WTC11 (cell line): ENCODE results near the gene SAMD3. TPM values are rescaled to one million over a fixed set of nuclear protein-coding genes. Genes with fewer than 3 reads are reported as not detected.
A peak's percentile ranks its signal among the peaks of the same experiment; 100 is the strongest.

ENCODE experiments used
- ATAC-seq: fragments of 200-7000 bp; cut with Tn5 transposase; 2 replicates; pipeline ENCODE4 v1.10.0; 2021; ENCODE audit warnings: mild to moderate bottlenecking, moderate library complexity
- CTCF ChIA-PET: fragments of 300-600 bp; sonication (Branson Sonifier 250); formaldehyde crosslinking; loops from one replicate; lab custom pipeline; 2021; ENCODE audit warnings: antibody characterized with exemption; lab: Charles Lee
- POLR2A ChIA-PET: fragments of 350-600 bp; sonication (Branson Sonifier 250); formaldehyde crosslinking; loops from one replicate; lab custom pipeline; 2021; ENCODE audit warnings: antibody characterized with exemption; lab: Charles Lee
- DNase-seq: peaks from one replicate; pipeline ENCODE4 v3.0.0; 2021; ENCODE audit warnings: low spot score
- H3K27ac Mint-ChIP-seq: 2 replicates; pipeline ENCODE4 v1.8.0; 2021; ENCODE audit warnings: mixed read lengths
- H3K27me3 Mint-ChIP-seq: 2 replicates; pipeline ENCODE4 v1.8.0; 2021; ENCODE audit warnings: low read depth, mild to moderate bottlenecking, moderate library complexity, mixed read lengths
- H3K36me3 Mint-ChIP-seq: 2 replicates; pipeline ENCODE4 v1.8.0; 2021; ENCODE audit warnings: mixed read lengths
- H3K4me1 Mint-ChIP-seq: 2 replicates; pipeline ENCODE4 v1.8.0; 2022; ENCODE audit warnings: mixed read lengths
- H3K4me3 Mint-ChIP-seq: 2 replicates; pipeline ENCODE4 v1.8.0; 2021; ENCODE audit warnings: mild to moderate bottlenecking, moderate library complexity, mixed read lengths
- H3K9me3 Mint-ChIP-seq: 2 replicates; pipeline ENCODE4 v1.8.0; 2021; ENCODE audit warnings: mixed read lengths
- ATF6 ChIP-seq: sonication (generic); formaldehyde crosslinking; IDR thresholded peaks from 2 replicates; pipeline ENCODE4 v1.8.1; 2023; ENCODE audit warnings: mild to moderate bottlenecking, missing genetic modification reagents
- CBFB ChIP-seq: sonication (generic); formaldehyde crosslinking; IDR thresholded peaks from 2 replicates; pipeline ENCODE4 v1.8.1; 2022; ENCODE audit warnings: mild to moderate bottlenecking, low read depth, missing genetic modification reagents
- E2F4 ChIP-seq: sonication (generic); formaldehyde crosslinking; IDR thresholded peaks from 2 replicates; pipeline ENCODE4 v1.8.1; 2022; ENCODE audit warnings: low read depth, mild to moderate bottlenecking, moderate library complexity, missing genetic modification reagents, borderline replicate concordance
- ELF4 ChIP-seq: sonication (generic); formaldehyde crosslinking; IDR thresholded peaks from 2 replicates; pipeline ENCODE4 v1.8.1; 2022; ENCODE audit warnings: low read depth, mild to moderate bottlenecking, moderate library complexity, missing genetic modification reagents
- GTF2I ChIP-seq: fragments of 250-450 bp; sonication (Bioruptor Pico); conservative IDR thresholded peaks from 2 replicates; pipeline ENCODE4 v1.4.0; 2021; ENCODE audit warnings: mild to moderate bottlenecking
- IRF1 ChIP-seq: sonication (generic); formaldehyde crosslinking; IDR thresholded peaks from 2 replicates; pipeline ENCODE4 v1.8.0; 2023; ENCODE audit warnings: missing genetic modification reagents
- JUN ChIP-seq: sonication (generic); formaldehyde crosslinking; IDR thresholded peaks from 2 replicates; pipeline ENCODE4 v1.8.0; 2023; ENCODE audit warnings: mild to moderate bottlenecking, missing genetic modification reagents
- MYBL2 ChIP-seq: sonication (generic); formaldehyde crosslinking; IDR thresholded peaks from 2 replicates; pipeline ENCODE4 v1.8.1; 2023; ENCODE audit warnings: mild to moderate bottlenecking, moderate library complexity, missing genetic modification reagents
- NFYB ChIP-seq: sonication (generic); formaldehyde crosslinking; conservative IDR thresholded peaks from 2 replicates; pipeline ENCODE4 v1.8.0; 2022; ENCODE audit warnings: low read depth, missing genetic modification reagents
- NR1H2 ChIP-seq: sonication (generic); formaldehyde crosslinking; IDR thresholded peaks from 2 replicates; pipeline ENCODE4 v1.9.0; 2021; ENCODE audit warnings: mild to moderate bottlenecking, moderate library complexity, missing genetic modification reagents
- SP1 ChIP-seq: sonication (generic); formaldehyde crosslinking; conservative IDR thresholded peaks from 2 replicates; pipeline ENCODE4 v1.8.1; 2022; ENCODE audit warnings: missing genetic modification reagents
- STAT6 ChIP-seq: sonication (generic); formaldehyde crosslinking; conservative IDR thresholded peaks from 2 replicates; pipeline ENCODE4 v1.8.1; 2023; ENCODE audit warnings: mild to moderate bottlenecking, low read depth, missing genetic modification reagents, moderate library complexity
- TCF7 ChIP-seq: sonication (generic); formaldehyde crosslinking; IDR thresholded peaks from 2 replicates; pipeline ENCODE4 v1.8.0; 2022; ENCODE audit warnings: mild to moderate bottlenecking, low read depth, missing genetic modification reagents, moderate library complexity
- TEAD1 ChIP-seq: sonication (generic); formaldehyde crosslinking; IDR thresholded peaks from 2 replicates; pipeline ENCODE4 v1.8.0; 2022; ENCODE audit warnings: mild to moderate bottlenecking, missing genetic modification reagents
- USF2 ChIP-seq: sonication (generic); formaldehyde crosslinking; IDR thresholded peaks from 2 replicates; pipeline ENCODE4 v1.8.1; 2023; ENCODE audit warnings: mild to moderate bottlenecking, missing genetic modification reagents, moderate library complexity
- ZNF232 ChIP-seq: sonication (generic); formaldehyde crosslinking; IDR thresholded peaks from 2 replicates; pipeline ENCODE4 v1.8.0; 2022; ENCODE audit warnings: mild to moderate bottlenecking, missing genetic modification reagents
- total RNA-seq: library from RNA; stranded (reverse); gene quantifications from 3 replicates; pipeline ENCODE4 v1.2.3, GENCODE V29; 2021
- TF ChIP-seq, protein P1 (sequence below): fragments of 250-450 bp; sonication (Bioruptor Pico); IDR thresholded peaks from 2 replicates; pipeline ENCODE4 v1.9.0; 2021; ENCODE audit warnings: mild to moderate bottlenecking
- TF ChIP-seq, protein P2 (sequence below): sonication (generic); formaldehyde crosslinking; IDR thresholded peaks from 2 replicates; pipeline ENCODE4 v1.8.0; 2022; ENCODE audit warnings: mild to moderate bottlenecking, missing genetic modification reagents

The SAMD3 gene
- total RNA-seq, 1 experiment from 2014 or later: 1.2 TPM

DNA sequence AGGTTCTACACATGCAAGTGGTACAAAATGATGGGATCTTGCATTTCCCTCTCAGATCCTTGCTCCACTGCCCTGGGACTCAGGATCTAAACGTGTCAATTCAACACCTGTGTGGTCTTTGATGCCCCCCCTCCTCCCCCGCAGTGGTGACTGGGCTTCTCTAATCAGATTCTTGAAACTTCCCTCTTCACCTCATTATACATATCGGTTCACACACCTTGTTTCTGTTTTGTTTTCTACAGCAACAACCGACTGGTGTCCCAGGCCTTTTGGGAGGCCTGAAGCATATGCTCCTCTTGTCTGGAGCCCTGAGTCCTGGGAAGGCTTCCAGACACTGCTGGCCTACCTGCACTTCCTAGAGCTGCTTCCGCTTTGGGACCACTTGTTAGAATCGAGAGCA is 20.0 kb downstream of the SAMD3 start:
- TF ChIP-seq, protein P1, sequence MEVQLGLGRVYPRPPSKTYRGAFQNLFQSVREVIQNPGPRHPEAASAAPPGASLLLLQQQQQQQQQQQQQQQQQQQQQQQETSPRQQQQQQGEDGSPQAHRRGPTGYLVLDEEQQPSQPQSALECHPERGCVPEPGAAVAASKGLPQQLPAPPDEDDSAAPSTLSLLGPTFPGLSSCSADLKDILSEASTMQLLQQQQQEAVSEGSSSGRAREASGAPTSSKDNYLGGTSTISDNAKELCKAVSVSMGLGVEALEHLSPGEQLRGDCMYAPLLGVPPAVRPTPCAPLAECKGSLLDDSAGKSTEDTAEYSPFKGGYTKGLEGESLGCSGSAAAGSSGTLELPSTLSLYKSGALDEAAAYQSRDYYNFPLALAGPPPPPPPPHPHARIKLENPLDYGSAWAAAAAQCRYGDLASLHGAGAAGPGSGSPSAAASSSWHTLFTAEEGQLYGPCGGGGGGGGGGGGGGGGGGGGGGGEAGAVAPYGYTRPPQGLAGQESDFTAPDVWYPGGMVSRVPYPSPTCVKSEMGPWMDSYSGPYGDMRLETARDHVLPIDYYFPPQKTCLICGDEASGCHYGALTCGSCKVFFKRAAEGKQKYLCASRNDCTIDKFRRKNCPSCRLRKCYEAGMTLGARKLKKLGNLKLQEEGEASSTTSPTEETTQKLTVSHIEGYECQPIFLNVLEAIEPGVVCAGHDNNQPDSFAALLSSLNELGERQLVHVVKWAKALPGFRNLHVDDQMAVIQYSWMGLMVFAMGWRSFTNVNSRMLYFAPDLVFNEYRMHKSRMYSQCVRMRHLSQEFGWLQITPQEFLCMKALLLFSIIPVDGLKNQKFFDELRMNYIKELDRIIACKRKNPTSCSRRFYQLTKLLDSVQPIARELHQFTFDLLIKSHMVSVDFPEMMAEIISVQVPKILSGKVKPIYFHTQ (CRISPR knock-in tag): no peak
- TF ChIP-seq TEAD1 (CRISPR knock-in tag): 0 out of 2 replicates have a peak, but pooled peaks have one; percentile 36
- TF ChIP-seq, protein P2, sequence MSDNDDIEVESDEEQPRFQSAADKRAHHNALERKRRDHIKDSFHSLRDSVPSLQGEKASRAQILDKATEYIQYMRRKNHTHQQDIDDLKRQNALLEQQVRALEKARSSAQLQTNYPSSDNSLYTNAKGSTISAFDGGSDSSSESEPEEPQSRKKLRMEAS (CRISPR knock-in tag): peak; percentile 25; the same call in 1 of the 2 replicates
- H3K27me3 Mint-ChIP-seq: no peaks in the 10 kb centered on the region
- H3K36me3 Mint-ChIP-seq: peaks cover 28% of the 10 kb centered on the region
- DNase-seq: peak; percentile 28
- POLR2A ChIA-PET: no interaction called here
- CTCF ChIA-PET: no interaction called here
- peaks cover 45% of the 10 kb centered on the region for H3K4me1 Mint-ChIP-seq
- H3K4me3 Mint-ChIP-seq: peak overlapping the region; percentile 20; the same call in 1 of the 2 replicates
- peak overlapping the region; percentile 79 for H3K27ac Mint-ChIP-seq
- H3K9me3 Mint-ChIP-seq: peaks cover 25% of the 10 kb centered on the region
- ATAC-seq: peak; percentile 83

DNA sequence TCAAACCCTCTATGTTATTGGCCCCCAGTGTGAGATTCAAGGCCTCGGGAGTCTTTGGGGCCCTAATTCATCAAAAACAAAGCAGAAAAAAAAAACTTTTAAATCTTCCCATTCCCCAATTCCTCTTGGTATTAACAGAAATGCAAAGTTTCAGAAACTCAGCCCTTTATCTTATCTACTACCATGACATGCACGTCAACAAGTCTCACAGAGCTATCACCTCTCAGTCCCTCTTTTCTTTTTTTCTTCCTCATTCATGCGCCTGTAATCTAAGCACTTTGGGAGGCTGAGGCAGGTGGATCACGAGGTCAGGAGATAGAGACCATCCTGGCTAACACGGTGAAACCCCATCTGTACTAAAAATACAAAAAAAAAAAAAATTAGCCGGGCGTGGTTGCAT is 22.7 kb downstream of the SAMD3 start:
- ChIA-PET POLR2A (no interaction called here), CTCF (no interaction called here)
- Mint-ChIP-seq H3K9me3 (peaks cover 34% of the 10 kb centered on the region), H3K4me3 (no peak overlapping the region), H3K36me3 (peaks cover 35% of the 10 kb centered on the region), H3K27me3 (peaks cover 6% of the 10 kb centered on the region; the same call in 1 of the 2 replicates), H3K4me1 (peaks cover 54% of the 10 kb centered on the region), H3K27ac (no peak overlapping the region)
- no peak for ATAC-seq
- TF ChIP-seq CBFB (CRISPR knock-in tag) (no peak), E2F4 (no peak), TEAD1 (CRISPR knock-in tag) (no peak), NFYB (CRISPR knock-in tag) (no peak), ATF6 (no peak)
- DNase-seq: no peak

- Mint-ChIP-seq H3K4me1 (peaks cover 45% of the 10 kb centered on the region), H3K4me3 (no peak overlapping the region), H3K27me3 (peaks cover 15% of the 10 kb centered on the region), H3K9me3 (peaks cover 49% of the 10 kb centered on the region), H3K36me3 (peaks cover 50% of the 10 kb centered on the region), H3K27ac (no peak overlapping the region)
- CTCF ChIA-PET: interaction anchor here (1.4 kb wide), 1 partner anchor 84 kb away, joined by 3 read pairs; no protein-coding TSS in a partner anchor
- ATAC-seq: no peak
- POLR2A ChIA-PET: no interaction called here
- DNase-seq: no peak
- no peak for TF ChIP-seq CBFB (CRISPR knock-in tag)
- TF ChIP-seq JUN (CRISPR knock-in tag): no peak
- TF ChIP-seq ELF4 (CRISPR knock-in tag): no peak
- TF ChIP-seq TCF7 (CRISPR knock-in tag): no peak
- TF ChIP-seq ATF6: no peak
- no peak for TF ChIP-seq USF2 (CRISPR knock-in tag)
- no peak for TF ChIP-seq ZNF232 (CRISPR knock-in tag)
- TF ChIP-seq SP1 (CRISPR knock-in tag): no peak
- TF ChIP-seq MYBL2 (CRISPR knock-in tag): no peak
- TF ChIP-seq NR1H2 (CRISPR knock-in tag): no peak
- TF ChIP-seq GTF2I (CRISPR knock-in tag): no peak
- TF ChIP-seq IRF1 (CRISPR knock-in tag): no peak
- no peak for TF ChIP-seq STAT6
These were observed 24.2 kb downstream of the SAMD3 start for GRCh38 chr6:130198483-130199035.
